HepG2 (cell line): ENCODE measurements around the gene NEGR1. TPM values are rescaled to one million over a fixed set of nuclear protein-coding genes. Genes with fewer than 3 reads are reported as not detected.

Experiments used
- ATAC-seq: fragments of 200-7000 bp; cut with Tn5 transposase; 3 replicates; pipeline ENCODE4 v1.9.1; 2020; ENCODE audit warnings: mild to moderate bottlenecking, moderate library complexity
- BruUV-seq: library from RNA; stranded (reverse); fragments of 400-500 nt; replicated peaks from 2 replicates; lab custom pipeline; 2021; lab: Mats Ljungman, UMichigan
- CTCF ChIA-PET: fragments of 300-600 bp; formaldehyde crosslinking; extraction: SDS; loops from one replicate; lab custom pipeline; 2021; ENCODE audit warnings: low total read pairs, inconsistent platforms, low intra/inter-chr PET ratio; lab: Yijun Ruan, JAX
- POLR2A ChIA-PET: fragments of 350-600 bp; sonication (Branson Sonifier 250); formaldehyde crosslinking; loops from one replicate; lab custom pipeline; 2020; ENCODE audit warnings: antibody characterized with exemption, inconsistent platforms; lab: Yijun Ruan, JAX
- DNase-seq: peaks from one replicate; pipeline ENCODE4 v3.0.0-alpha.2; 2015; ENCODE audit warnings: low spot score
- FAIRE-seq: peaks from 3 replicates; lab custom pipeline; 2011; peaks lifted over from hg19 to GRCh38; lab: Jason Lieb, UNC
- H2AFZ ChIP-seq: one replicate; pipeline ENCODE4 v1.6.1; 2011; ENCODE audit warnings: low read length, inconsistent platforms
- H3K27ac ChIP-seq: fragments of 300-600 bp; 3 replicates; pipeline ENCODE4 v1.8.0; 2011; ENCODE audit warnings: mixed run types, mild to moderate bottlenecking, mixed read lengths, low read length, inconsistent platforms; ENCODE audit not compliant: insufficient read depth; ENCODE audit errors: extremely low read length
- H3K27me3 ChIP-seq, 2 experiments: fragments of 200-600 bp in 1 of 2; 2 replicates in 1 of 2; 3 replicates in 1 of 2; pipeline versions ENCODE4 v1.6.0 to v1.8.0; 2011; ENCODE audit warnings: low read length in 2 of 2, mild to moderate bottlenecking in 2 of 2, moderate library complexity in 2 of 2, inconsistent platforms in 1 of 2; ENCODE audit not compliant: insufficient read depth in 2 of 2, control insufficient read depth in 1 of 2
- H3K36me3 ChIP-seq, 2 experiments: fragments of 200-600 bp in 1 of 2; replicated peaks in 1 of 2; 2 replicates in 1 of 2; 3 replicates in 1 of 2; pipeline versions ENCODE4 v1.5.1 to v1.8.0; 2011; ENCODE audit warnings: low read length in 2 of 2, inconsistent platforms in 1 of 2; ENCODE audit not compliant: insufficient read depth in 2 of 2, control insufficient read depth in 1 of 2
- H3K4me1 ChIP-seq: 2 replicates; pipeline ENCODE4 v1.5.1; 2012; ENCODE audit warnings: low read length, inconsistent platforms; ENCODE audit not compliant: insufficient read depth
- H3K4me2 ChIP-seq: 2 replicates; pipeline ENCODE4 v1.6.0; 2011; ENCODE audit warnings: low read depth, low read length, inconsistent platforms
- H3K4me3 ChIP-seq, 3 experiments: fragments of 200-600 bp in 1 of 3; sonication (generic), shearing (Covaris generic) in 1 of 3; replicated peaks in 1 of 3; 2 replicates each; pipeline ENCODE4 v1.5.1; 2011 to 2016; ENCODE audit warnings: low read length in 3 of 3, inconsistent platforms in 2 of 3, low read depth in 2 of 3, mild to moderate bottlenecking in 2 of 3, control low read depth in 1 of 3, mixed read lengths in 1 of 3; ENCODE audit not compliant: insufficient read depth in 1 of 3
- H3K79me2 ChIP-seq: one replicate; pipeline ENCODE4 v1.6.1; 2011; ENCODE audit warnings: low read length, inconsistent platforms; ENCODE audit not compliant: insufficient read depth
- H3K9ac ChIP-seq: 2 replicates; pipeline ENCODE4 v1.6.0; 2011; ENCODE audit warnings: mild to moderate bottlenecking, low read depth, low read length, inconsistent platforms; ENCODE audit not compliant: insufficient read depth
- H3K9me3 ChIP-seq: 2 replicates; pipeline ENCODE4 v1.5.1; 2012; ENCODE audit warnings: mild to moderate bottlenecking, low read length
- H4K20me1 ChIP-seq: 2 replicates; pipeline ENCODE4 v1.6.0; 2011; ENCODE audit warnings: inconsistent platforms, mild to moderate bottlenecking, low read length, moderate library complexity; ENCODE audit not compliant: insufficient read depth
- ATM ChIP-seq: fragments of 450-650 bp; IDR thresholded peaks from 2 replicates; pipeline ENCODE4 v1.7.1; 2017; ENCODE audit warnings: mild to moderate bottlenecking, borderline replicate concordance
- KAT2B ChIP-seq: fragments of 150-350 bp; IDR thresholded peaks from 2 replicates; pipeline ENCODE4 v1.6.1; 2014; ENCODE audit warnings: low read depth, low read length, borderline replicate concordance
- NFKBIZ ChIP-seq: IDR thresholded peaks from 2 replicates; pipeline ENCODE4 v1.6.1; 2018; ENCODE audit warnings: missing genetic modification reagents, missing compliant biosample characterization
- RXRA ChIP-seq: sonication (generic); formaldehyde crosslinking; IDR thresholded peaks from 2 replicates; pipeline ENCODE4 v1.5.1; 2020; ENCODE audit warnings: missing genetic modification reagents
- TEAD3 ChIP-seq: optimal IDR thresholded peaks from 2 replicates; pipeline ENCODE3; 2016; ENCODE audit warnings: borderline replicate concordance
- ZNF619 ChIP-seq: sonication (generic); formaldehyde crosslinking; IDR thresholded peaks from 2 replicates; pipeline ENCODE4 v1.4.0; 2020; ENCODE audit warnings: mild to moderate bottlenecking, missing genetic modification reagents
- WGBS: methylation state at CpG from one replicate; pipeline ENCODE4 v1.1.6; 2017; ENCODE audit warnings: low lambda C conversion rate; 5-methylcytosine and 5-hydroxymethylcytosine counted together
- in situ Hi-C: cut with HindIII; loops from 2 replicates; pipeline ENCODE4 v1.10.0; 2017; ENCODE audit warnings: low pct_unique_long_range_greater_than_20kb; ENCODE audit not compliant: extremely low pct_ligation_motif_present
- intact Hi-C: fragments of 100-400 bp; cut with micrococcal nuclease; formaldehyde crosslinking; loops from one replicate; pipeline ENCODE4 v1.10.0; 2022; ENCODE audit not compliant: unreplicated experiment
- polyA plus RNA-seq, 8 experiments: library from polyadenylated mRNA; depleted of rRNA in 3 of 8; stranded (reverse) in 7 of 8; unstranded in 1 of 8; fragments of >200 nt; fragmentation: Illumina TruSeq in 4 of 8; extraction: Trizol in 4 of 8; gene quantifications; 2 replicates each; pipeline versions ENCODE4 v1.2.1 to v1.2.3, GENCODE V29; 2011 to 2016; ENCODE audit warnings: low read depth in 4 of 8, missing spikeins in 1 of 8, mixed read lengths in 1 of 8; ENCODE audit not compliant: insufficient read depth in 1 of 8
- total RNA-seq, 5 experiments: library from RNA; depleted of rRNA; stranded (reverse); fragments of >200 nt; fragmentation: Illumina TruSeq; extraction: Trizol; gene quantifications; 2 replicates each; pipeline ENCODE4 v1.2.3, GENCODE V29; 2016; ENCODE audit warnings: low read depth in 1 of 5
- TF ChIP-seq, protein P1 (sequence below): sonication (generic); formaldehyde crosslinking; IDR thresholded peaks from 2 replicates; pipeline ENCODE4 v1.5.0; 2020; ENCODE audit warnings: missing genetic modification reagents
- TF ChIP-seq, protein P2 (sequence below): sonication (generic); formaldehyde crosslinking; IDR thresholded peaks from 2 replicates; pipeline ENCODE4 v1.4.0; 2020; ENCODE audit warnings: missing genetic modification reagents, mild to moderate bottlenecking, borderline replicate concordance

NEGR1 gene
- total and polyA plus RNA-seq, 2 of the 13 experiments (the other 11 are each of a cell fraction or from before 2014, with no cell fraction given): not detected

DNA sequence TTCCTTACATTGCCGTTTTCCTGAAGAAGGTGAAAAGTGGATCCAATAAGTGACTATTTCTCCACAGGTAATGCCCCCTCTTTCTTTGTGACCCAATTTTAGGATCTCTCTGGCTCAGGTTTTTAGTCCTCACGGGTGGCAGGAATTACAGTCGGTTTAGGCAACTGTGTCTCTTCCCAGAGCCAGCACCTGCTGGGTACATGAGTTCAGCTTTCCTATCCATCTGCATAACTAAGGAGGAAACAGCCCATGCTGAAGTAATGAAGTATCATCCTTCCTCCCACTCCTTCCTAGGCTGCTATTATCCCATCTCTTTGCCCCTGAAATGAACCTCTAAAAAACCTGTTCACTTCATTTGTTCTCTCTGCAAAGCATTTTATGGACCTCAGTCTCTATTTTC lies 544.6 kb downstream of the NEGR1 start:
- no peak overlapping the region for H2AFZ ChIP-seq
- CTCF ChIA-PET: no interaction called here
- H3K4me1 ChIP-seq: no peaks in the 10 kb centered on the region
- no peak overlapping the region for H3K4me3 ChIP-seq
- H4K20me1 ChIP-seq: no peaks in the 10 kb centered on the region
- 0% methylated on average over 3 of the region's 3 CpGs for WGBS
- no peak for TF ChIP-seq TEAD3 (CRISPR knock-in tag)
- TF ChIP-seq, protein P1, sequence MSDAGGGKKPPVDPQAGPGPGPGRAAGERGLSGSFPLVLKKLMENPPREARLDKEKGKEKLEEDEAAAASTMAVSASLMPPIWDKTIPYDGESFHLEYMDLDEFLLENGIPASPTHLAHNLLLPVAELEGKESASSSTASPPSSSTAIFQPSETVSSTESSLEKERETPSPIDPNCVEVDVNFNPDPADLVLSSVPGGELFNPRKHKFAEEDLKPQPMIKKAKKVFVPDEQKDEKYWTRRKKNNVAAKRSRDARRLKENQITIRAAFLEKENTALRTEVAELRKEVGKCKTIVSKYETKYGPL (CRISPR knock-in tag): no peak
- no peak for TF ChIP-seq NFKBIZ (CRISPR knock-in tag)
- TF ChIP-seq, protein P2, sequence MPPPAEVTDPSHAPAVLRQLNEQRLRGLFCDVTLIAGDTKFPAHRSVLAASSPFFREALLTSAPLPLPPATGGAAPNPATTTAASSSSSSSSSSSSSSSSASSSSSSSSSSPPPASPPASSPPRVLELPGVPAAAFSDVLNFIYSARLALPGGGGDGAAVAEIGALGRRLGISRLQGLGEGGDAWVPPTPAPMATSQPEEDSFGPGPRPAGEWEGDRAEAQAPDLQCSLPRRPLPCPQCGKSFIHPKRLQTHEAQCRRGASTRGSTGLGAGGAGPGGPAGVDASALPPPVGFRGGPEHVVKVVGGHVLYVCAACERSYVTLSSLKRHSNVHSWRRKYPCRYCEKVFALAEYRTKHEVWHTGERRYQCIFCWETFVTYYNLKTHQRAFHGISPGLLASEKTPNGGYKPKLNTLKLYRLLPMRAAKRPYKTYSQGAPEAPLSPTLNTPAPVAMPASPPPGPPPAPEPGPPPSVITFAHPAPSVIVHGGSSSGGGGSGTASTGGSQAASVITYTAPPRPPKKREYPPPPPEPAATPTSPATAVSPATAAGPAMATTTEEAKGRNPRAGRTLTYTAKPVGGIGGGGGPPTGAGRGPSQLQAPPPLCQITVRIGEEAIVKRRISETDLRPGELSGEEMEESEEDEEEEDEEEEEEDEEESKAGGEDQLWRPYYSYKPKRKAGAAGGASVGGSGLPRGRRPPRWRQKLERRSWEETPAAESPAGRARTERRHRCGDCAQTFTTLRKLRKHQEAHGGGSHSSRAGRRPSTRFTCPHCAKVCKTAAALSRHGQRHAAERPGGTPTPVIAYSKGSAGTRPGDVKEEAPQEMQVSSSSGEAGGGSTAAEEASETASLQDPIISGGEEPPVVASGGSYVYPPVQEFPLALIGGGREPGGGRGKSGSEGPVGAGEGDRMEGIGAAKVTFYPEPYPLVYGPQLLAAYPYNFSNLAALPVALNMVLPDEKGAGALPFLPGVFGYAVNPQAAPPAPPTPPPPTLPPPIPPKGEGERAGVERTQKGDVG: no peak
- TF ChIP-seq ATM: no peak
- no peak for TF ChIP-seq KAT2B
- TF ChIP-seq RXRA (CRISPR knock-in tag): no peak
- TF ChIP-seq ZNF619 (CRISPR knock-in tag): no peak
- BruUV-seq: no TSS peak
- H3K4me2 ChIP-seq: no peak overlapping the region
- no peaks in the 10 kb centered on the region for H3K36me3 ChIP-seq
- H3K79me2 ChIP-seq: no peaks in the 10 kb centered on the region
- H3K27ac ChIP-seq: no peak overlapping the region
- peaks cover 18% of the 10 kb centered on the region; the same call in 1 of the 2 replicates for H3K9me3 ChIP-seq
- in situ Hi-C loops (no loop called here), intact Hi-C loops (no loop called here)
- no peak for ATAC-seq
- FAIRE-seq: no peak
- POLR2A ChIA-PET: no interaction called here
- no peaks in the 10 kb centered on the region for H3K27me3 ChIP-seq
- no peak overlapping the region for H3K9ac ChIP-seq
- DNase-seq: no peak
